Nephron progenitor cell (in vitro differentiated cells): ENCODE measurements around the gene AKR1B1.

Experiments used
- DNase-seq: peaks from one replicate; pipeline ENCODE4 v3.0.0; 2021
- H3K27ac Mint-ChIP-seq: 2 replicates; pipeline ENCODE4 v1.8.0; 2021; ENCODE audit warnings: mild to moderate bottlenecking, moderate library complexity, mixed read lengths
- H3K27me3 Mint-ChIP-seq: 2 replicates; pipeline ENCODE4 v1.8.0; 2021; ENCODE audit warnings: mild to moderate bottlenecking, low read depth, mixed read lengths; ENCODE audit not compliant: poor library complexity
- H3K36me3 Mint-ChIP-seq: 2 replicates; pipeline ENCODE4 v1.8.0; 2021; ENCODE audit warnings: low read depth, mixed read lengths
- H3K4me1 Mint-ChIP-seq: 2 replicates; pipeline ENCODE4 v1.8.0; 2021; ENCODE audit warnings: mixed read lengths
- H3K4me3 Mint-ChIP-seq: 2 replicates; pipeline ENCODE4 v1.8.0; 2021; ENCODE audit warnings: mild to moderate bottlenecking, moderate library complexity, mixed read lengths
- H3K9me3 Mint-ChIP-seq: 2 replicates; pipeline ENCODE4 v1.8.0; 2021; ENCODE audit warnings: mild to moderate bottlenecking, moderate library complexity, mixed read lengths
- TF ChIP-seq, protein P1 (sequence below): fragments of 200-600 bp; sonication (generic); IDR thresholded peaks from 2 replicates; pipeline ENCODE4 v1.5.0; 2021; ENCODE audit warnings: antibody characterized with exemption

Gene AKR1B1

GRCh38 chr7:134452991-134453473, 5.9 kb downstream of the AKR1B1 start:
- TF ChIP-seq, protein P1, sequence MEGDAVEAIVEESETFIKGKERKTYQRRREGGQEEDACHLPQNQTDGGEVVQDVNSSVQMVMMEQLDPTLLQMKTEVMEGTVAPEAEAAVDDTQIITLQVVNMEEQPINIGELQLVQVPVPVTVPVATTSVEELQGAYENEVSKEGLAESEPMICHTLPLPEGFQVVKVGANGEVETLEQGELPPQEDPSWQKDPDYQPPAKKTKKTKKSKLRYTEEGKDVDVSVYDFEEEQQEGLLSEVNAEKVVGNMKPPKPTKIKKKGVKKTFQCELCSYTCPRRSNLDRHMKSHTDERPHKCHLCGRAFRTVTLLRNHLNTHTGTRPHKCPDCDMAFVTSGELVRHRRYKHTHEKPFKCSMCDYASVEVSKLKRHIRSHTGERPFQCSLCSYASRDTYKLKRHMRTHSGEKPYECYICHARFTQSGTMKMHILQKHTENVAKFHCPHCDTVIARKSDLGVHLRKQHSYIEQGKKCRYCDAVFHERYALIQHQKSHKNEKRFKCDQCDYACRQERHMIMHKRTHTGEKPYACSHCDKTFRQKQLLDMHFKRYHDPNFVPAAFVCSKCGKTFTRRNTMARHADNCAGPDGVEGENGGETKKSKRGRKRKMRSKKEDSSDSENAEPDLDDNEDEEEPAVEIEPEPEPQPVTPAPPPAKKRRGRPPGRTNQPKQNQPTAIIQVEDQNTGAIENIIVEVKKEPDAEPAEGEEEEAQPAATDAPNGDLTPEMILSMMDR, result no peak
- H3K9me3 Mint-ChIP-seq, result no peaks in the 10 kb centered on the region
- H3K4me3 Mint-ChIP-seq, result no peak overlapping the region
- H3K4me1 Mint-ChIP-seq, result peaks cover 41% of the 10 kb centered on the region
- H3K27ac Mint-ChIP-seq, result peak overlapping the region; percentile 61
- peaks cover 62% of the 10 kb centered on the region for H3K36me3 Mint-ChIP-seq
- H3K27me3 Mint-ChIP-seq, result peaks cover 2% of the 10 kb centered on the region
- DNase-seq, result no peak

GRCh38 chr7:134452419-134452838, 6.5 kb downstream of the AKR1B1 start:
- Mint-ChIP-seq H3K27me3 (peaks cover 2% of the 10 kb centered on the region), H3K27ac (peak overlapping the region; percentile 68), H3K4me3 (no peak overlapping the region), H3K36me3 (peaks cover 60% of the 10 kb centered on the region), H3K4me1 (peaks cover 35% of the 10 kb centered on the region), H3K9me3 (no peaks in the 10 kb centered on the region)
- no peak for DNase-seq
- TF ChIP-seq, protein P1, result no peak

DNA sequence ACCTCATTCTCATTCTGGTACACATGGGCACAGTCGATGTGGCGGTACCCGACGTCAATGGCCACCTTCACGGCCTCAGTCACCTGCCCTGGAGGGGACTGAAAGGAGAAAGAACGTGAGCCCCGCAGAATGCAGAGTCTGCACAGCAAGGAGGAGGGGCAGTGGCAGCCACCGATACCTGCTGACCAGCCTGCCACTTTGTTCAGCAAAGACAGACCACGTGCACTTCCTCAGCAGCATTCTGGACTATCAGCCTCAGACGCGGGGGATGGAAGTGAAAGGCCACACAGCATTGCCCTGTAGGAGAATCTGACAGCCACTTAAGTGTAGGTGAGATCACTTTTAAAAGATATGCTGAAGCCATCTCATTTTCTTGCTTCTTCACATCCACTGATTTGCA, 7.2 kb downstream of the AKR1B1 start:
- DNase-seq, result no peak
- no peak overlapping the region for H3K4me3 Mint-ChIP-seq
- no peak overlapping the region for H3K27ac Mint-ChIP-seq
- TF ChIP-seq, protein P1, result no peak
- H3K27me3 Mint-ChIP-seq, result peaks cover 2% of the 10 kb centered on the region
- H3K4me1 Mint-ChIP-seq, result peaks cover 33% of the 10 kb centered on the region
- no peaks in the 10 kb centered on the region for H3K9me3 Mint-ChIP-seq
- H3K36me3 Mint-ChIP-seq, result peaks cover 52% of the 10 kb centered on the region

GRCh38 chr7:134450294-134451000, 8.5 kb downstream of the AKR1B1 start:
- DNase-seq, result no peak

DNA sequence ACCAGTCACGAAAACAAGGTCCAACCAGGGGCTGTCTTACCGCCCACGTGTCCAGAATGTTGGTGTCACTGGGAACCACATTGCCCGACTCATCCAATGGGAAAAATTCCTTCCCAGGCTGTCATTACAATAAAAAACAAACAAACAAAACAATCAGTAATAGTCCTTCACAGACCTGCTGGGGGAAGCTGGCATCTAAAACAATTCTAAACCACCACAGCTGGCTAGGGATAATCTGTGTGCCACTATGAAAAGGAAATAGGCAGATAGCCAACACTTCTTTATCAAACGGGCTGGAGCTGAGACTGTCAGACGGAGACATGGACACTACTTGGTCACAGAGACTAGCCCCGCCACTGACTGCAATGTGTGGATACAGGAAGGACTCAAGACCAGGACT, 9.2 kb downstream of the AKR1B1 start:
- H3K27me3 Mint-ChIP-seq, result peaks cover 2% of the 10 kb centered on the region
- no peak overlapping the region for H3K4me3 Mint-ChIP-seq
- DNase-seq, result no peak
- H3K4me1 Mint-ChIP-seq, result peaks cover 28% of the 10 kb centered on the region
- H3K27ac Mint-ChIP-seq, result no peak overlapping the region
- peaks cover 43% of the 10 kb centered on the region for H3K36me3 Mint-ChIP-seq
- TF ChIP-seq, protein P1, result no peak
- no peaks in the 10 kb centered on the region for H3K9me3 Mint-ChIP-seq

More at GRCh38 chr7:134450294-134451000, 8.5 kb downstream of the AKR1B1 start:
- Mint-ChIP-seq H3K36me3 (peaks cover 43% of the 10 kb centered on the region), H3K9me3 (no peaks in the 10 kb centered on the region), H3K4me1 (peaks cover 33% of the 10 kb centered on the region), H3K27ac (no peak overlapping the region), H3K4me3 (no peak overlapping the region), H3K27me3 (peaks cover 2% of the 10 kb centered on the region)
- TF ChIP-seq, protein P1, result no peak
